Fibroblast of lung (primary cell): ENCODE measurements around the gene LIN7C.

Experiments used
- EZH2 ChIP-seq: IDR thresholded peaks from 2 replicates; pipeline ENCODE4 v1.5.1; 2012; ENCODE audit warnings: low read length, control low read depth, mild to moderate bottlenecking; ENCODE audit errors: missing control alignments
- TF ChIP-seq, protein P1 (sequence below), 2 donors: IDR thresholded peaks in 1 of 2; conservative IDR thresholded peaks in 1 of 2; 1 replicate in 1 of 2; 2 replicates in 1 of 2; pipeline ENCODE4 v1.5.1; 2011 to 2012; ENCODE audit warnings: low read length in 2 of 2, control low read depth in 1 of 2, inconsistent platforms in 1 of 2, low read depth in 1 of 2, mild to moderate bottlenecking in 1 of 2

DNA sequence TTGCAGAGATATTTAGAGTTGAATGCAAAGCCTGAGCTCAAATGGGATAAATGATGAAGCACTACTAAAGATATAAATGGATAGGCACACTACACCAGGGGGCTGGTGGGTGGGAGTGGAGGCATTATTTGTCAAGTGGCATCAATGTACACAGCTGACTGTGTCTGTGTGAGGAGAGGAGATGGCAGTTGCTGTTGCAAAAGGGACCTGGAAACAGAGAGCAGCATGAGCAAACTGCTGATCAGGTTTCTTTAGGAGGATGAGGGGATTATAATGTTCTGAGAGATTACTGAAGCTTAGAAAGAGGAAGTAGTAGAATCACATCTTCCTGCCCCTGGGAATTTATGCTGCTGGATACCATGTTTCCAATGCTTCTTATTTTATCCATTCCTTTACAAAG, 39.4 kb upstream of the LIN7C start:
- TF ChIP-seq, protein P1, sequence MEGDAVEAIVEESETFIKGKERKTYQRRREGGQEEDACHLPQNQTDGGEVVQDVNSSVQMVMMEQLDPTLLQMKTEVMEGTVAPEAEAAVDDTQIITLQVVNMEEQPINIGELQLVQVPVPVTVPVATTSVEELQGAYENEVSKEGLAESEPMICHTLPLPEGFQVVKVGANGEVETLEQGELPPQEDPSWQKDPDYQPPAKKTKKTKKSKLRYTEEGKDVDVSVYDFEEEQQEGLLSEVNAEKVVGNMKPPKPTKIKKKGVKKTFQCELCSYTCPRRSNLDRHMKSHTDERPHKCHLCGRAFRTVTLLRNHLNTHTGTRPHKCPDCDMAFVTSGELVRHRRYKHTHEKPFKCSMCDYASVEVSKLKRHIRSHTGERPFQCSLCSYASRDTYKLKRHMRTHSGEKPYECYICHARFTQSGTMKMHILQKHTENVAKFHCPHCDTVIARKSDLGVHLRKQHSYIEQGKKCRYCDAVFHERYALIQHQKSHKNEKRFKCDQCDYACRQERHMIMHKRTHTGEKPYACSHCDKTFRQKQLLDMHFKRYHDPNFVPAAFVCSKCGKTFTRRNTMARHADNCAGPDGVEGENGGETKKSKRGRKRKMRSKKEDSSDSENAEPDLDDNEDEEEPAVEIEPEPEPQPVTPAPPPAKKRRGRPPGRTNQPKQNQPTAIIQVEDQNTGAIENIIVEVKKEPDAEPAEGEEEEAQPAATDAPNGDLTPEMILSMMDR (conservative IDR thresholded peaks at IDR 0.05 in 1 of 2, IDR thresholded peaks at IDR 0.05 in 1 of 2; ENCODE audit: low read depth in 1 of 2, low read length in 2 of 2) = no peak
- no peak for TF ChIP-seq EZH2
